Measurements from ENCODE around the gene SORCS1. TPM values are rescaled to one million over a fixed set of nuclear protein-coding genes. Genes with fewer than 3 reads are reported as not detected.

Gene SORCS1
- total RNA-seq, 1 donor from 2014 or later, result 17.8 TPM

DNA sequence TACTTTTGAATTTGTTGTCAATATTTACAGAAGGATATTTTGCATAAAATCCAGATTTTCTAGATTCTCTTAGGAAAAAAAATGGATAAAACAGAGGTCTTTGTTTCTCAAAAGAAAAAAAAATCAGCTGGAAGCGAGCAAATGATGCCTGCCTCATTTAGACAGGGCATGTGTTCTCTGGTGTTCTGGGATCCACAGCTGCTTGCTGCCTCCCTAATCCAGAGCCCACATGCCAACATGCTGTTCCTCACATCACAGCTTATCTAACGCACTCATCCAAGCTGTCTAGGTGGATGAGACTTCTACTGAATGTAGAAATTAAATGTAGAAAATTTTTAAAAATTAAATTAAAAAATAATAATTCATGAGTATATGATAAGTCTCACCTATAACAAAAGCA lies 630.1 kb downstream of the SORCS1 start:
- DNase-seq, result peak; percentile 65

- DNase-seq, result no peak
These were observed 635.8 kb downstream of the SORCS1 start for GRCh38 chr10:106528702-106529101.

DNA sequence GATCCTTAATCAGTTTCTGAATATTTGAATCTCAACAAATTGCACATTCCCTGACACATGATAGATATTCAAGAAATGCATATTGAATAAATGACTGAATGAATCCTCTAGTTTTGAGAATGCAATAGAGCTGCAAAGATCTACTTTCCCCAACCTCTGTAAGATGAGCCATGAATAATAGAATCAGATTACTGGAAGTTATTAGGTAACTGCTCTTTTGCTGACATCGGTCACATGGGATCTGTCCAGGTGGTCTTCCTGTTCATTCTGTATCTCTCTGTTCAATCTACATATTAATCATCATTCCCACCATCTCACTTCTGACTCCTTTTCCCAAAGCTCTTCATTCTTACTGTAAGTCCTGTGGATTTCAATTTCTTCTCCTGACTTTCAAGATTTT lies 638.7 kb downstream of the SORCS1 start:
- no peak for DNase-seq

Small RNAs within 50 kb of the gene (small RNA-seq; reads per million reads assigned to genes)
- gene RNA5SP325 (ENCODE audit: low replicate concordance), result 0.24 reads per million, percentile 40 among the genes with 10 or more reads in this experiment

Measured in tongue (tissue), 3 donors.